Keratinocyte (primary cell): ENCODE measurements around the gene MAP3K4. TPM values are rescaled to one million over a fixed set of nuclear protein-coding genes. Genes with fewer than 3 reads are reported as not detected.
"Not testable (repeated sequence)": the region's sequence is repeated elsewhere in the genome, so short reads cannot be mapped to it uniquely, and the experiment has no call there.

Source experiments
- DNase-seq: peaks from one replicate; pipeline ENCODE4 v3.0.0-alpha.2; 2011; ENCODE audit warnings: low read depth, missing footprints, low spot score
- FAIRE-seq: peaks from 2 replicates; lab custom pipeline; 2011; peaks lifted over from hg19 to GRCh38; lab: Jason Lieb, UNC
- H2AFZ ChIP-seq: 2 replicates; pipeline ENCODE4 v1.6.0; 2012; ENCODE audit warnings: low read length, control low read depth, inconsistent platforms; ENCODE audit not compliant: control insufficient read depth
- H3K27ac ChIP-seq: 2 replicates; pipeline ENCODE4 v1.5.1; 2011; ENCODE audit warnings: low read length; ENCODE audit not compliant: control insufficient read depth, insufficient read depth
- H3K27me3 ChIP-seq: 3 replicates; pipeline ENCODE4 v1.6.0; 2011; ENCODE audit warnings: low read length; ENCODE audit not compliant: control insufficient read depth, insufficient read depth; ENCODE audit errors: extremely low read depth
- H3K36me3 ChIP-seq, 2 experiments: 2 replicates in 1 of 2; 3 replicates in 1 of 2; pipeline ENCODE4 v1.5.1; 2011; ENCODE audit warnings: low read length in 2 of 2, mild to moderate bottlenecking in 1 of 2; ENCODE audit not compliant: control insufficient read depth in 2 of 2, insufficient read depth in 2 of 2; ENCODE audit errors: extremely low read depth in 1 of 2
- H3K4me1 ChIP-seq: 3 replicates; pipeline ENCODE4 v1.5.1; 2011; ENCODE audit warnings: low read length; ENCODE audit not compliant: control insufficient read depth, insufficient read depth; ENCODE audit errors: extremely low read depth
- H3K4me2 ChIP-seq: 3 replicates; pipeline ENCODE4 v1.6.0; 2011; ENCODE audit warnings: low read depth, low read length; ENCODE audit not compliant: control insufficient read depth, insufficient read depth; ENCODE audit errors: extremely low read depth
- H3K4me3 ChIP-seq, 3 experiments: fragments of 200-600 bp in 1 of 3; sonication (generic) in 1 of 3; 2 replicates in 2 of 3; 3 replicates in 1 of 3; pipeline ENCODE4 v1.5.1; 2011 to 2016; ENCODE audit warnings: low read length in 3 of 3, mild to moderate bottlenecking in 3 of 3, control low read depth in 2 of 3, inconsistent platforms in 1 of 3, low read depth in 1 of 3, mixed read lengths in 1 of 3, mixed run types in 1 of 3, moderate library complexity in 1 of 3; ENCODE audit not compliant: control insufficient read depth in 2 of 3, insufficient read depth in 2 of 3; ENCODE audit errors: extremely low read depth in 1 of 3
- H3K79me2 ChIP-seq: 2 replicates; pipeline ENCODE4 v1.6.0; 2012; ENCODE audit warnings: low read length; ENCODE audit not compliant: control insufficient read depth, insufficient read depth
- H3K9ac ChIP-seq: 3 replicates; pipeline ENCODE4 v1.6.0; 2011; ENCODE audit warnings: low read length; ENCODE audit not compliant: control insufficient read depth, insufficient read depth; ENCODE audit errors: extremely low read depth
- H3K9me1 ChIP-seq: 3 replicates; pipeline ENCODE4 v1.6.0; 2011; ENCODE audit warnings: low read length; ENCODE audit not compliant: control insufficient read depth, insufficient read depth; ENCODE audit errors: extremely low read depth
- H3K9me3 ChIP-seq: 2 replicates; pipeline ENCODE4 v1.5.1; 2012; ENCODE audit warnings: low read depth, low read length; ENCODE audit not compliant: control insufficient read depth
- H4K20me1 ChIP-seq: 3 replicates; pipeline ENCODE4 v1.6.0; 2011; ENCODE audit warnings: low read length; ENCODE audit not compliant: control insufficient read depth, insufficient read depth; ENCODE audit errors: extremely low read depth
- CTCF ChIP-seq, 3 experiments: IDR thresholded peaks in 1 of 3; conservative IDR thresholded peaks in 1 of 3; optimal IDR thresholded peaks in 1 of 3; 2 replicates in 2 of 3; 3 replicates in 1 of 3; pipeline versions ENCODE3 to v1.5.1; 2011; ENCODE audit warnings: low read length in 3 of 3, mild to moderate bottlenecking in 3 of 3, moderate library complexity in 2 of 3, control low read depth in 1 of 3, inconsistent platforms in 1 of 3; ENCODE audit not compliant: insufficient read depth in 2 of 3; ENCODE audit errors: extremely low read depth in 1 of 3
- EZH2 ChIP-seq: IDR thresholded peaks from one replicate; pipeline ENCODE4 v1.6.1; 2012; ENCODE audit warnings: inconsistent platforms, mild to moderate bottlenecking, low read length, moderate library complexity
- dilution Hi-C: fragments of 300-500 bp; cut with MboI; formaldehyde crosslinking; loops from one replicate; pipeline ENCODE4 v1.7.0; 2020; ENCODE audit warnings: low sequenced_read_pairs; ENCODE audit not compliant: extremely low pct_ligation_motif_present
- polyA plus RNA-seq, 5 experiments: library from polyadenylated mRNA; depleted of rRNA in 3 of 5; stranded (reverse) in 3 of 5; stranded (forward) in 1 of 5; unstranded in 1 of 5; fragments of >200 nt; gene quantifications; 1 replicate in 1 of 5; 2 replicates in 3 of 5; 3 replicates in 1 of 5; pipeline versions ENCODE4 v1.2.1 to v1.2.3, GENCODE V29; 2011 to 2012; ENCODE audit warnings: missing spikeins in 2 of 5, low read depth in 1 of 5, low replicate concordance in 1 of 5

The MAP3K4 gene
- polyA plus RNA-seq, 1 donor (not counting 4 experiments of a cell fraction or from before 2014, with no cell fraction given), result 12.8 TPM

- dilution Hi-C loops, result no loop called here
- H3K27ac ChIP-seq, result no peak overlapping the region
- H3K9me1 ChIP-seq, result no peaks in the 10 kb centered on the region
- DNase-seq (no peak), FAIRE-seq (peak; percentile 49)
- no peaks in the 10 kb centered on the region for H3K27me3 ChIP-seq
- H3K4me3 ChIP-seq, result no peak overlapping the region
- H3K4me1 ChIP-seq, result peaks cover 17% of the 10 kb centered on the region
- H3K9me3 ChIP-seq, result no peaks in the 10 kb centered on the region
- H3K4me2 ChIP-seq, result no peak overlapping the region
- no peaks in the 10 kb centered on the region for H4K20me1 ChIP-seq
- H2AFZ ChIP-seq, result no peak overlapping the region
- no peaks in the 10 kb centered on the region for H3K36me3 ChIP-seq
- no peak for TF ChIP-seq EZH2
- TF ChIP-seq CTCF (optimal IDR thresholded peaks at IDR 0.05 in 1 of 3, IDR thresholded peaks at IDR 0.05 in 1 of 3, conservative IDR thresholded peaks at IDR 0.05 in 1 of 3; ENCODE audit: extremely low read depth in 1 of 3, insufficient read depth in 2 of 3, low read length in 3 of 3), result no peak
- no peaks in the 10 kb centered on the region for H3K79me2 ChIP-seq
- H3K9ac ChIP-seq, result no peak overlapping the region
These were observed 13.2 kb upstream of the MAP3K4 start for GRCh38 chr6:160978141-160978901.

GRCh38 chr6:160979061-160979708 lies 12.4 kb upstream of the MAP3K4 start:
- Histone ChIP-seq H3K27ac (no peak overlapping the region), H3K27me3 (no peaks in the 10 kb centered on the region), H4K20me1 (no peaks in the 10 kb centered on the region), H3K79me2 (no peaks in the 10 kb centered on the region), H3K9ac (no peak overlapping the region), H2AFZ (no peak overlapping the region), H3K9me1 (no peaks in the 10 kb centered on the region), H3K4me2 (no peak overlapping the region), H3K4me1 (peaks cover 8% of the 10 kb centered on the region), H3K4me3 (no peak overlapping the region), H3K9me3 (no peaks in the 10 kb centered on the region), H3K36me3 (no peaks in the 10 kb centered on the region)
- TF ChIP-seq CTCF (optimal IDR thresholded peaks at IDR 0.05 in 1 of 3, IDR thresholded peaks at IDR 0.05 in 1 of 3, conservative IDR thresholded peaks at IDR 0.05 in 1 of 3; ENCODE audit: extremely low read depth in 1 of 3, insufficient read depth in 2 of 3, low read length in 3 of 3) (no peak), EZH2 (no peak)
- FAIRE-seq (no peak), DNase-seq (no peak)
- dilution Hi-C loops, result no loop called here

- not testable (repeated sequence) for FAIRE-seq
These were observed 8.1 kb upstream of the MAP3K4 start for GRCh38 chr6:160983377-160983948.

More at GRCh38 chr6:160983377-160983948, 8.1 kb upstream of the MAP3K4 start:
- H3K4me1 ChIP-seq, dilution Hi-C loops, H3K4me2 ChIP-seq, H3K9me1 ChIP-seq, H3K27ac ChIP-seq, H3K9me3 ChIP-seq, H3K27me3 ChIP-seq, H3K36me3 ChIP-seq, H3K4me3 ChIP-seq, H3K79me2 ChIP-seq, H4K20me1 ChIP-seq, H3K9ac ChIP-seq, DNase-seq, H2AFZ ChIP-seq: not testable (repeated sequence)
